GM11168 (cell line): ENCODE data around the gene SETD7.

Experiments used
- in situ Hi-C: fragments of 300-500 bp; cut with MboI; formaldehyde crosslinking; loops from one replicate; pipeline ENCODE4 v1.12.0; 2022; ENCODE audit warnings: low sequenced_read_pairs; ENCODE audit not compliant: unreplicated experiment

Gene SETD7

GRCh38 chr4:139552517-139553307 lies 3.3 kb downstream of the SETD7 start:
- in situ Hi-C loops: no loop called here

GRCh38 chr4:139550724-139551429 lies 5.1 kb downstream of the SETD7 start:
- in situ Hi-C loops: no loop called here

DNA sequence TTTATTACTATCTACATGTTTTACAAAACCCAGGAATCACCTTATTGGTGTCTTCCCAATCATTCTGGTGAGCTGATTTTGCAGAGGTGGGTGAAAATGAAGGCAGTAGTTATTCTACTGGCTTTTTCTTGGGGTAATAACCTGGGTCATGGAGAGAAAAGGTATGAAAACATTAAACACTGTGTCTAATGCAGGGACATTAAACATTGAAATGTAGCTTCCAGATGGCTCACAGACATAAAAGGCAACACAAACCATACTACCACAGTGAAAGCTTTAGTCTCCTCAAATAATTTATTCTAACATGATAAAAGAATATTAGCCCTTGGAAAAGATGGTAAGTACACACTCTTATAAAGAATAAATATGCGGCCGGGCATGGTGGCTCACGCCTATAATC lies 8.0 kb downstream of the SETD7 start:
- in situ Hi-C loops: no loop called here

- in situ Hi-C loops: no loop called here
Measured at GRCh38 chr4:139540632-139541031, 15.4 kb downstream of the SETD7 start.

GRCh38 chr4:139540161-139540560 lies 15.9 kb downstream of the SETD7 start:
- in situ Hi-C loops: no loop called here

DNA sequence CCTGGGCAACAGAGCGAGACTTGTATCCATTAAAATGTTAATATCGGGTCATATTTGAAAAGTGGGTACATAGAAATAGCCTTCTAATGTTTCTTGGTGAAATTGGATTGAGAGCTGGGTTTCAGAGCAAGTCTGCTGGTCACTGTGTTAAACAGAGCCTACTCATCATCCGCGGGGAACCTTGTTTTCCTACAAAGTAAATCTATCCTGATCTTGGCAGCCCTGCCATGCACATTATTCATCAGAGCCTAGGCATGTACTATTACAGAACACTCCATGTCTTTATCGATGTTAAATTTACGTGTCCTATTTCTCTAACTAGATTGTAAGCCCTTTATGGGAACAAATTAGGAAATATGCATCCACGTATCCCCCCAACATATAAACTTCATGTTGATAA lies 18.7 kb downstream of the SETD7 start:
- in situ Hi-C loops: no loop called here

DNA sequence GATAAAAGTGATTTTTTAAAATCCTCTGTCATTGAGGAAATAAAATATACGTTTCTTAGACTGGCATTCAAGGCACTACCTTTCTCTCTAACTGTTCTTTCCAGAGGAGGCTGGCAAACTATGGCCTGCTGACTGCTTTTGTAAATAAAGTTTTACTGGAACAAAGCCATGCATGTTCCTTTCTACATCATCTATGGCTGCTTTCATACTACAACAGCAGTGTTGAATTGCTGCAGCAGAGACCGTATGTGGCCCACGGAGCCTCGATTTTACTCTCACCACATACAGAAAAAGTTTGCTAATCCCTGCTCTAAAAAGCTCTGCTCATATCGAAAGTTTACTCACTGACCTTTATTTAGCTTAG lies 20.2 kb downstream of the SETD7 start:
- in situ Hi-C loops: no loop called here

DNA sequence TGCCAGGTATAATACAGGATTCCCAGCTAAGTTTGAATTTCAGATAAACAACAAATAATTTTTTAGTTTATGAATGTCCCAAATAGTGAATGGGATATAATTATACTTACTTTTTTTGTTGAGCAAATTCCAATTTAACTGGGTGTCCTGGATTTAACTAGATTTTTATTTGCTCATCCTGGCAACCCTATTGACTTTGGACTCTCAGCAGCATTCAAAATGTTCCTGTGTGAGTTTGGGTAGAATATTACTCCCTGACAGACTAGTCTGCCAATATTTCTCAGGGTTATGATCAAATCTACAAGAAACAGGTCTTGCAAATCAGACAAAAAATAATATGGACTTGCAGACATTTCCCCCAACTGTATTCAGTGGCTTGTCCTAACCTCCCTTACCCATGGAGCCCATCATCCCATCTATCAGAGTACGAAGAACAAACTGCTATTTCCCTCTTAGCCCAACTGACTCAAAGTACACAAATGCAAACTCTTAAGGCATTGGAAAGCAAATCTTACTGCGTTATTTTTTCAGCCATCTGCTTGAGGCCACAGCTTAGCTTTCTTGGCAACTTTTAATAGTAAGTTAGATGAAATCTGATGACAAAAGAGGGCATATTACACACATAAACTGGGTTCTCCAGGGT lies 20.7 kb downstream of the SETD7 start:
- in situ Hi-C loops: no loop called here

DNA sequence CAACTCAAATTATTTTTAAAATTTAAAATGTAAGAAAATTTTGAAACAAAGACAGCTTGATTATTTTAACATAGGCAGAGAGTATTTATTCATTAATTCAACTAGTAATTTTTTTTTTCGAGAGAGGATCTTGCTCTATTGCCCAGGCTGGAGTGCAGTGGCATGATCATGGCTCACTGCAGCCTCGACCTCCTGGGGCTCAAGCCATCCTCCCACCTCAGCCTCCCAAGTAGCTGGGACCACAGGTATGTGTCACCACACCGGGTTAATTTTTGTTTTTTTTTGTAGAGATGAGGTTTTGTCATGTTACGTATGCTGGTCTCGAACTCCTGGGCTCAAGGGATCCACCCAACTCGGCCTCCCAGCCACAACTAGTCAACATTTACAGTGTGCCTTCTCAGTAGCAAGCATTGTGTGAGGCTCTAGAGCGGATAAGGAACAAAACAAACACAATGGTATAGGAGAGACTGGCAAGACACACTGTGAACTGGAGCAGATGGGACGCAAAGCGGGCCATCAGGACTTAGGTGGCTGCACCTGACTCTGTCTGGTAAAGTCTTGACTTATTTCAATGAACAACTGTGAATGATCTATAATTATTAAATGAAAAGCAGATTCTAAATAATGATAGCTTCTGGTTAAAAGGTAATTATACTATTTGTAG lies 21.6 kb downstream of the SETD7 start:
- in situ Hi-C loops: loop anchor here (5.0 kb wide), 1 partner anchor 37 kb away; no protein-coding TSS in a partner anchor

- in situ Hi-C loops: loop anchor here (5.0 kb wide), 1 partner anchor 36 kb away; no protein-coding TSS in a partner anchor
Measured at GRCh38 chr4:139533511-139533910, 22.5 kb downstream of the SETD7 start.

- in situ Hi-C loops: loop anchor here (5.0 kb wide), 1 partner anchor 36 kb away; no protein-coding TSS in a partner anchor
Measured at GRCh38 chr4:139532947-139533346, 23.1 kb downstream of the SETD7 start.

GRCh38 chr4:139530833-139531427 lies 25.1 kb downstream of the SETD7 start:
- in situ Hi-C loops: loop anchor here (5.0 kb wide), 1 partner anchor 34 kb away; no protein-coding TSS in a partner anchor

- in situ Hi-C loops: no loop called here
Measured at GRCh38 chr4:139528377-139529005, 27.5 kb downstream of the SETD7 start.

DNA sequence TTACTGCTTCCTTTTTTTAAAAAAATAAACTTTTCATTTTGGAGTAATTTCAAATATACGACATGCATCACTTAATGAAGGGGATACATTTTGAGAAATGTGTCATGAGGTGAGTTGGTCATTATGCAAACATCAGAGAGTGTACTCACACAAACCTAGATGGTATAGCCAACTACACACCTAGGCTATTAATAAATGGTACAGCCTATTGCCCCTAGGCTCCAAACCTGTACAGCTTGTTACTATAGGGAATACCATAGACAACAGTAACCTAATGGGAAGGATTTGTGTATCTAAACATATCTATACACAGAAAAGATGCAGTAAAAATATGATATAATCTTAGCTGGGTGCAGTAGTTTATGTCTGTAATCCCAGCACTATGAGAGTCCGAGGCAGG lies 29.1 kb downstream of the SETD7 start:
- in situ Hi-C loops: no loop called here

GRCh38 chr4:139525414-139525813 lies 30.6 kb downstream of the SETD7 start:
- in situ Hi-C loops: no loop called here

- in situ Hi-C loops: no loop called here
Measured at GRCh38 chr4:139524062-139524631, 31.9 kb downstream of the SETD7 start.

DNA sequence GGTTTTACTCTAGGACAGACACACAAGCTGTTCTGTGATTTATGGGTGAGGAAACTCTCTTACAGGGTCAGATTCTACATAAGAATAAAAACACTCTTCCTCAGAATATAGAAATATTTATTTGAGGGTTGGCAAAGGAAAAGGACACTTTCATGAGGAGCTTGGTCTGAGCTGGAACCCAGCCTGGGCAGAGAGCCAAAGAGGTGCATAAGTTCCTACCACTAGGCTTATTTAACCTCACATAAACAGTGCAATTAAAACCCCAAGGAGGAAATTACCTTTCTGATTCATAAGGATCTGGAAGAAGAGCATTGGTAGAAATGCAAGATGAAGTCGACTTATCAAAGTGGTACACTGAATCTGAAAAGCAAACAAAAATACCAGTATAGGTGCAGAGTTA lies 32.9 kb downstream of the SETD7 start:
- in situ Hi-C loops: no loop called here

DNA sequence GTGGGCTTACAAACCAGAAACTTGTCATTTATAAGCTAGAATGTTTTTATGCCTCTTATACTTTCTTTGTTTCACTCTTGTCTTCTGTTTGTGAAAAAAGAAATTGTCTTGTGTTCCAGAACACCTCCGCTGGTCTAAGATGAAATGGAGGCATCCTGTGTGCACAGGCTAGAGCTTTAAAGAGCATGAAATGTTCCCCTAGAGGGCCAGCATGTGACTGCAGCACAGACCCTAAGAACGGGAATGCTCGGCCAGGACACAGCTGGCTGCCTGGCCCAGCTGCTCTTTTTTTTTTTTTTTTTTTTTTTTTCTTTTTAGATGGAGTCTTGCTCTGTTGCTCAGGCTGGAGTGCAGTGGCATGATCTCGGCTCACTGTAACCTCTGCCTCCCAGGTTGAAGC lies 33.6 kb downstream of the SETD7 start:
- in situ Hi-C loops: no loop called here

- in situ Hi-C loops: no loop called here
Measured at GRCh38 chr4:139521754-139522401, 34.1 kb downstream of the SETD7 start.
